Sigmoid colon (tissue), 4 donors: Measurements from ENCODE around the gene PPP1R12A.

Experiments used
- CTCF ChIP-seq, 4 experiments: fragments of 450-650 bp in 3 of 4; fragments of 200-600 bp in 1 of 4; IDR thresholded peaks; one replicate each; pipeline ENCODE4 v1.5.1; 2016 to 2019; ENCODE audit warnings: antibody characterized with exemption in 4 of 4, mild to moderate bottlenecking in 3 of 4, moderate library complexity in 2 of 4
- POLR2A ChIP-seq, 2 donors: fragments of 450-650 bp; IDR thresholded peaks; one replicate each; pipeline ENCODE4 v1.6.1; 2016; ENCODE audit warnings: antibody characterized with exemption in 2 of 2, mild to moderate bottlenecking in 2 of 2, moderate library complexity in 2 of 2
- POLR2AphosphoS5 ChIP-seq, 4 donors: sonication (generic); formaldehyde crosslinking; IDR thresholded peaks; one replicate each; pipeline ENCODE4 v1.6.1; 2017; ENCODE audit warnings: antibody characterized with exemption in 4 of 4

- TF ChIP-seq POLR2A (IDR thresholded peaks at IDR 0.05) (no peak), CTCF (IDR thresholded peaks at IDR 0.05) (no peak), POLR2AphosphoS5 (IDR thresholded peaks at IDR 0.05) (no peak)
These were observed 18.1 kb downstream of the PPP1R12A start for GRCh38 chr12:79916826-79917225.
